B cell (primary cell): Measurements from ENCODE around the gene ZNF560. TPM values are rescaled to one million over a fixed set of nuclear protein-coding genes. Genes with fewer than 3 reads are reported as not detected.

Source experiments
- ATAC-seq: fragments of 200-7000 bp; cut with Tn5 transposase; one replicate; pipeline ENCODE4 v1.10.0; 2021; ENCODE audit warnings: low read depth, mild to moderate bottlenecking, moderate number of reproducible peaks, moderate library complexity
- CTCF ChIA-PET: fragments of 350-600 bp; sonication (Branson Sonifier 250); formaldehyde crosslinking; loops from one replicate; lab custom pipeline; 2021; ENCODE audit warnings: antibody characterized with exemption, inconsistent platforms; lab: Charles Lee
- POLR2A ChIA-PET: fragments of 350-600 bp; sonication (Branson Sonifier 250); formaldehyde crosslinking; loops from one replicate; lab custom pipeline; 2021; ENCODE audit warnings: antibody characterized with exemption; lab: Charles Lee
- DNase-seq: peaks from one replicate; pipeline ENCODE4 v3.0.0; 2013
- H2AFZ ChIP-seq: 2 replicates; pipeline ENCODE4 v1.6.1; 2012; ENCODE audit warnings: mild to moderate bottlenecking, low read depth, low read length; ENCODE audit not compliant: insufficient read depth, poor library complexity, severe bottlenecking
- H3K27ac ChIP-seq, 2 donors: 1 replicate in 1 of 2; 2 replicates in 1 of 2; pipeline ENCODE4 v1.5.1; 2012 to 2013; ENCODE audit warnings: low read length in 2 of 2, mild to moderate bottlenecking in 2 of 2, moderate library complexity in 1 of 2
- H3K27me3 ChIP-seq, 4 experiments: fragments of 200-600 bp in 1 of 4; sonication (generic) in 1 of 4; replicated peaks in 1 of 4; 1 replicate in 2 of 4; 2 replicates in 2 of 4; pipeline versions ENCODE4 v1.6.1 to v1.7.0; 2013 to 2016; ENCODE audit warnings: low read length in 3 of 4, mild to moderate bottlenecking in 2 of 4, mixed read lengths in 1 of 4, moderate library complexity in 1 of 4; ENCODE audit not compliant: insufficient read depth in 4 of 4, control insufficient read depth in 3 of 4; ENCODE audit errors: control extremely low read depth in 1 of 4
- H3K36me3 ChIP-seq, 2 experiments: replicated peaks in 1 of 2; 1 replicate in 1 of 2; 2 replicates in 1 of 2; pipeline versions ENCODE4 v1.6.1 to v1.7.1; 2013; ENCODE audit warnings: low read length in 1 of 2; ENCODE audit not compliant: insufficient read depth in 2 of 2, control insufficient read depth in 1 of 2; ENCODE audit errors: control extremely low read depth in 1 of 2, extremely low read depth in 1 of 2
- H3K4me1 ChIP-seq, 2 donors: fragments of 200-600 bp in 1 of 2; sonication (generic) in 1 of 2; 1 replicate in 1 of 2; 2 replicates in 1 of 2; pipeline versions ENCODE4 v1.5.1 to v1.6.1; 2013 to 2017; ENCODE audit warnings: low read length in 2 of 2; ENCODE audit not compliant: control insufficient read depth in 2 of 2, insufficient read depth in 2 of 2
- H3K4me2 ChIP-seq: replicated peaks from 2 replicates; pipeline ENCODE3; 2012; ENCODE audit warnings: mild to moderate bottlenecking, low read depth, low read length; ENCODE audit not compliant: poor library complexity, severe bottlenecking
- H3K4me3 ChIP-seq, 5 experiments: fragments of 200-600 bp in 1 of 5; sonication (generic) in 1 of 5; 1 replicate in 3 of 5; 2 replicates in 2 of 5; pipeline versions ENCODE4 v1.5.1 to v1.7.0; 2011 to 2016; ENCODE audit warnings: low read length in 4 of 5, mild to moderate bottlenecking in 4 of 5, low read depth in 2 of 5, control low read depth in 1 of 5, moderate library complexity in 1 of 5; ENCODE audit not compliant: insufficient read depth in 1 of 5; ENCODE audit errors: control extremely low read depth in 1 of 5, extremely low read depth in 1 of 5
- H3K79me2 ChIP-seq: fragments of 200-600 bp; sonication (generic); one replicate; pipeline ENCODE4 v1.6.0; 2016; ENCODE audit warnings: low read length; ENCODE audit not compliant: control insufficient read depth, insufficient read depth
- H3K9ac ChIP-seq: fragments of 200-600 bp; sonication (generic); 2 replicates; pipeline ENCODE4 v1.6.1; 2017; ENCODE audit warnings: mild to moderate bottlenecking, low read length, moderate library complexity
- H3K9me3 ChIP-seq, 3 donors: one replicate each; pipeline versions ENCODE4 v1.6.1 to v1.7.1; 2013; ENCODE audit warnings: low read length in 2 of 3; ENCODE audit not compliant: control insufficient read depth in 2 of 3, insufficient read depth in 1 of 3; ENCODE audit errors: control extremely low read depth in 1 of 3
- H4K20me1 ChIP-seq: 2 replicates; pipeline ENCODE4 v1.6.0; 2012; ENCODE audit warnings: mild to moderate bottlenecking, low read length; ENCODE audit not compliant: insufficient read depth, control insufficient read depth, poor library complexity, severe bottlenecking
- H3K27ac Mint-ChIP-seq: one replicate; pipeline ENCODE4 v1.8.0; 2021; ENCODE audit warnings: mixed read lengths
- H3K27me3 Mint-ChIP-seq: one replicate; pipeline ENCODE4 v1.8.0; 2021; ENCODE audit warnings: mixed read lengths
- H3K4me1 Mint-ChIP-seq: one replicate; pipeline ENCODE4 v1.8.0; 2021; ENCODE audit warnings: mixed read lengths
- H3K4me3 Mint-ChIP-seq: one replicate; pipeline ENCODE4 v1.8.0; 2021; ENCODE audit warnings: mixed read lengths
- H3K9me3 Mint-ChIP-seq: one replicate; pipeline ENCODE4 v1.8.0; 2022; ENCODE audit warnings: mixed read lengths; ENCODE audit not compliant: insufficient read depth
- EZH2 ChIP-seq: IDR thresholded peaks from 2 replicates; pipeline ENCODE4 v1.6.1; 2012; ENCODE audit warnings: borderline replicate concordance, low read depth, mild to moderate bottlenecking, moderate library complexity, low read length; ENCODE audit not compliant: insufficient read depth, poor library complexity, severe bottlenecking
- WGBS: methylation state at CpG from one replicate; pipeline ENCODE4 v1.1.5; 2013; ENCODE audit warnings: missing lambda C conversion rate; ENCODE audit not compliant: insufficient coverage; 5-methylcytosine and 5-hydroxymethylcytosine counted together
- intact Hi-C: fragments of 100-400 bp; cut with micrococcal nuclease; formaldehyde crosslinking; loops from one replicate; pipeline ENCODE4 v1.10.0; 2022
- polyA plus RNA-seq: library from polyadenylated mRNA; depleted of rRNA; stranded (reverse); fragments of >200 nt; gene quantifications from 2 replicates; pipeline ENCODE4 v1.2.3, GENCODE V29; 2012
- total RNA-seq, 2 donors: library from RNA; stranded (reverse); fragments of 120-200 nt in 1 of 2; gene quantifications; 1 replicate in 1 of 2; 2 replicates in 1 of 2; pipeline versions ENCODE4 v1.2.3 to v1.2.4, GENCODE V29; 2013 to 2022
- TF ChIP-seq, protein P1 (sequence below): fragments of 200-600 bp; IDR thresholded peaks from one replicate; pipeline ENCODE4 v1.8.0; 2022; ENCODE audit warnings: antibody characterized with exemption, mild to moderate bottlenecking

The ZNF560 gene
- total and polyA plus RNA-seq, 2 donors (not counting 1 experiment from before 2014, with no cell fraction given), result not detected

DNA sequence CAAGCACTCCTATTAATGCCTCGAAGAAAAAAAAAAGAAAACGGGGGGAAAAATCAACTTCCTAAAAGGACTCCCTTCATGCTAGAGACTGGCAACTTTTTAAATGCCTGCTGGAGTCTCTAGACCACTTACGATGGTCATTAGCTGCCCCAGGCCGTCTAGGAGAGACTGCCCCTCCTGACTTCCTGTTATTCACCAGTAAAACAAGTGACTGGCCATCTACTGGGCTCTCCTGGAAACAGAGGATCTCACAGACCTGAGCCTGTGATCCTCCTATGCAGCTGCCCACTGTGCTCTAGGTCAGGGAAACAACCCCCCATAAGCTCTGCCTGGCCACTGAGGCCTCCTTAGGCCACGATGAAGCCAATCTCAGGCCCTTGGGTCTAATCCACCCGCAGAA is 70.5 kb downstream of the ZNF560 start:
- Mint-ChIP-seq H3K27ac (no peak overlapping the region), H3K9me3 (peaks cover 5% of the 10 kb centered on the region), H3K4me3 (no peak overlapping the region), H3K27me3 (no peaks in the 10 kb centered on the region), H3K4me1 (peaks cover 22% of the 10 kb centered on the region)
- POLR2A ChIA-PET, result no interaction called here
- Histone ChIP-seq H3K27ac (no peak overlapping the region), H3K4me2 (no peak overlapping the region), H3K9me3 (peaks cover 0 to 19% (median 0%) of the 10 kb centered on the region in 3 donors), H3K36me3 (peaks cover 13 to 65% of the 10 kb centered on the region in 2 experiments), H3K9ac (no peak overlapping the region), H3K27me3 (no peaks in the 10 kb centered on the region), H3K4me1 (peaks cover 0 to 4% of the 10 kb centered on the region in 2 donors), H3K4me3 (no peak overlapping the region), H2AFZ (no peak overlapping the region), H3K79me2 (peaks cover 44% of the 10 kb centered on the region), H4K20me1 (peaks cover 35% of the 10 kb centered on the region)
- intact Hi-C loops, result no loop called here
- no peak for DNase-seq
- ATAC-seq, result no peak
- CTCF ChIA-PET, result no interaction called here
- TF ChIP-seq, protein P1, sequence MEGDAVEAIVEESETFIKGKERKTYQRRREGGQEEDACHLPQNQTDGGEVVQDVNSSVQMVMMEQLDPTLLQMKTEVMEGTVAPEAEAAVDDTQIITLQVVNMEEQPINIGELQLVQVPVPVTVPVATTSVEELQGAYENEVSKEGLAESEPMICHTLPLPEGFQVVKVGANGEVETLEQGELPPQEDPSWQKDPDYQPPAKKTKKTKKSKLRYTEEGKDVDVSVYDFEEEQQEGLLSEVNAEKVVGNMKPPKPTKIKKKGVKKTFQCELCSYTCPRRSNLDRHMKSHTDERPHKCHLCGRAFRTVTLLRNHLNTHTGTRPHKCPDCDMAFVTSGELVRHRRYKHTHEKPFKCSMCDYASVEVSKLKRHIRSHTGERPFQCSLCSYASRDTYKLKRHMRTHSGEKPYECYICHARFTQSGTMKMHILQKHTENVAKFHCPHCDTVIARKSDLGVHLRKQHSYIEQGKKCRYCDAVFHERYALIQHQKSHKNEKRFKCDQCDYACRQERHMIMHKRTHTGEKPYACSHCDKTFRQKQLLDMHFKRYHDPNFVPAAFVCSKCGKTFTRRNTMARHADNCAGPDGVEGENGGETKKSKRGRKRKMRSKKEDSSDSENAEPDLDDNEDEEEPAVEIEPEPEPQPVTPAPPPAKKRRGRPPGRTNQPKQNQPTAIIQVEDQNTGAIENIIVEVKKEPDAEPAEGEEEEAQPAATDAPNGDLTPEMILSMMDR, result no peak
- no peak for TF ChIP-seq EZH2
- 97% methylated on average over 4 of the region's 6 CpGs for WGBS

Other genes starting within 250 kb of the ZNF560 start
- not detected in 2 replicates for gene OR7E24, start 247.7 kb downstream of the ZNF560 start, total RNA-seq
- gene OR7E24, start 247.7 kb downstream of the ZNF560 start, polyA plus RNA-seq, result not detected in 2 replicates
- 17.3 and 22.0 TPM in 2 replicates for gene ZNF699, start 188.8 kb downstream of the ZNF560 start, total RNA-seq
- 5.2 and 11.1 TPM in 2 replicates for gene ZNF699, start 188.8 kb downstream of the ZNF560 start, polyA plus RNA-seq
- 49.3 and 60.9 TPM in 2 replicates for gene ZNF559, start 174.4 kb downstream of the ZNF560 start, total RNA-seq
- gene ZNF559, start 174.4 kb downstream of the ZNF560 start, polyA plus RNA-seq, result 19.9 and 23.9 TPM in 2 replicates
- 1.1 and 2.8 TPM in 2 replicates for gene ZNF177, start 135.6 kb downstream of the ZNF560 start, total RNA-seq
- 2.1 and 2.5 TPM in 2 replicates for gene ZNF177, start 135.6 kb downstream of the ZNF560 start, polyA plus RNA-seq
- 76.0 and 81.4 TPM in 2 replicates for gene ZNF266, start 63.0 kb downstream of the ZNF560 start, total RNA-seq
- gene ZNF266, start 63.0 kb downstream of the ZNF560 start, polyA plus RNA-seq, result 56.8 and 65.2 TPM in 2 replicates
- gene ZNF426, start 40.0 kb upstream of the ZNF560 start, total RNA-seq, result 22.1 and 22.3 TPM in 2 replicates
- 2.7 and 5.6 TPM in 2 replicates for gene ZNF426, start 40.0 kb upstream of the ZNF560 start, polyA plus RNA-seq
- 48.0 and 53.5 TPM in 2 replicates for gene ZNF121, start 85.9 kb upstream of the ZNF560 start, total RNA-seq
- 7.1 and 14.4 TPM in 2 replicates for gene ZNF121, start 85.9 kb upstream of the ZNF560 start, polyA plus RNA-seq
- 44.5 and 56.8 TPM in 2 replicates for gene ZNF561, start 122.6 kb upstream of the ZNF560 start, total RNA-seq
- gene ZNF561, start 122.6 kb upstream of the ZNF560 start, polyA plus RNA-seq, result 12.8 and 15.7 TPM in 2 replicates
- 27.9 and 31.8 TPM in 2 replicates for gene ZNF562, start 176.5 kb upstream of the ZNF560 start, total RNA-seq
- 3.7 and 4.1 TPM in 2 replicates for gene ZNF562, start 176.5 kb upstream of the ZNF560 start, polyA plus RNA-seq